Type B pancreatic cell (in vitro differentiated cells): Measurements from ENCODE around the gene CENPE. TPM values are rescaled to one million over a fixed set of nuclear protein-coding genes. Genes with fewer than 3 reads are reported as not detected.

Source experiments
- DNase-seq: peaks from one replicate; pipeline ENCODE4 v3.0.0; 2021; ENCODE audit warnings: mixed read lengths; ENCODE audit not compliant: unreplicated experiment; ENCODE audit errors: extremely low spot score
- H3K27ac Mint-ChIP-seq: 2 replicates; pipeline ENCODE4 v1.8.0; 2021; ENCODE audit warnings: mild to moderate bottlenecking, mixed read lengths
- H3K27me3 Mint-ChIP-seq: 2 replicates; pipeline ENCODE4 v1.8.0; 2021; ENCODE audit warnings: mixed read lengths
- H3K36me3 Mint-ChIP-seq: 2 replicates; pipeline ENCODE4 v1.8.0; 2021; ENCODE audit warnings: mixed read lengths
- H3K4me1 Mint-ChIP-seq: one replicate; pipeline ENCODE4 v1.8.0; 2021; ENCODE audit warnings: mixed read lengths; ENCODE audit not compliant: unreplicated experiment
- H3K4me3 Mint-ChIP-seq: 2 replicates; pipeline ENCODE4 v1.8.0; 2021; ENCODE audit warnings: mild to moderate bottlenecking, mixed read lengths
- H3K9me3 Mint-ChIP-seq: 2 replicates; pipeline ENCODE4 v1.8.0; 2021; ENCODE audit warnings: mixed read lengths
- total RNA-seq: library from RNA; stranded (reverse); gene quantifications from 2 replicates; pipeline ENCODE4 v1.2.1, GENCODE V29; 2021; ENCODE audit warnings: low replicate concordance
- TF ChIP-seq, protein P1 (sequence below): fragments of 200-600 bp; sonication (generic); conservative IDR thresholded peaks from 2 replicates; pipeline ENCODE4 v1.5.0; 2021; ENCODE audit warnings: antibody characterized with exemption, mild to moderate bottlenecking

Gene CENPE
- total RNA-seq, 1 donor from 2014 or later: 46.5 TPM

DNA sequence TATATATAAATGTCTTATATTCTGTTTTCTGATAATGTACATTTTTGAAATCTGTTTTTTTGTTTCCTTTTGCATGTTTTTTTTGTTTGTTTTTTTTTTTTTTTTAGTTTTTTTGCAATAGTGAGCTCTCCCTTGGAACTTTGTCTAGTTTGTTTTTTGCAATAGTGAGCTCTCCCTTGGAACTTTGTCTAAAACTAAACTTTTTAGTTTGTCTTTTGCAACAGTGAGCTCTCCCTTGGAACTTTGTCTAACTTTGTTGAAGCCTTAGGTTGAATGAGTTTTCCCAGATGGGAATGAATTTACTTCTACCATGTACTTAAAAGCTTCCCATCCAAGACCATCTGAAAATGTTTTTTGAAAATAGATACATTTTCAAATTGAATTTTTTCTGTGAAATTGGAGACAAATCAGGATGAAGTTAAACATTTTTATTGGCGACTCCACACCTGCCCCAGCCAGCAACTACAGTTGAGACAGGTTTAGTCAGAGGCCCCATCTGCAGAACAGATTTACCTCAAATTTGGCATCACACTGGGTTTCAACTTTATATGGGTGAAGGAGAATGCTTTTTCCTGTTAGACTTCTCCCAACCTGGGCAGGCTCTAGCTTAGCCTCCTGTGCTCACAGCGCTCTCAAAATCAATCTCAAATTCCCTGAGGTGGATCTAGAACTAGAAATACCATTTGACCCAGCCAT lies 137.5 kb downstream of the CENPE start:
- H3K27me3 Mint-ChIP-seq: no peaks in the 10 kb centered on the region
- no peaks in the 10 kb centered on the region for H3K4me1 Mint-ChIP-seq
- no peak overlapping the region for H3K27ac Mint-ChIP-seq
- no peak for DNase-seq
- no peak overlapping the region for H3K4me3 Mint-ChIP-seq
- TF ChIP-seq, protein P1, sequence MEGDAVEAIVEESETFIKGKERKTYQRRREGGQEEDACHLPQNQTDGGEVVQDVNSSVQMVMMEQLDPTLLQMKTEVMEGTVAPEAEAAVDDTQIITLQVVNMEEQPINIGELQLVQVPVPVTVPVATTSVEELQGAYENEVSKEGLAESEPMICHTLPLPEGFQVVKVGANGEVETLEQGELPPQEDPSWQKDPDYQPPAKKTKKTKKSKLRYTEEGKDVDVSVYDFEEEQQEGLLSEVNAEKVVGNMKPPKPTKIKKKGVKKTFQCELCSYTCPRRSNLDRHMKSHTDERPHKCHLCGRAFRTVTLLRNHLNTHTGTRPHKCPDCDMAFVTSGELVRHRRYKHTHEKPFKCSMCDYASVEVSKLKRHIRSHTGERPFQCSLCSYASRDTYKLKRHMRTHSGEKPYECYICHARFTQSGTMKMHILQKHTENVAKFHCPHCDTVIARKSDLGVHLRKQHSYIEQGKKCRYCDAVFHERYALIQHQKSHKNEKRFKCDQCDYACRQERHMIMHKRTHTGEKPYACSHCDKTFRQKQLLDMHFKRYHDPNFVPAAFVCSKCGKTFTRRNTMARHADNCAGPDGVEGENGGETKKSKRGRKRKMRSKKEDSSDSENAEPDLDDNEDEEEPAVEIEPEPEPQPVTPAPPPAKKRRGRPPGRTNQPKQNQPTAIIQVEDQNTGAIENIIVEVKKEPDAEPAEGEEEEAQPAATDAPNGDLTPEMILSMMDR: no peak
- no peaks in the 10 kb centered on the region for H3K9me3 Mint-ChIP-seq
- no peaks in the 10 kb centered on the region for H3K36me3 Mint-ChIP-seq

Other genes with a start within 250 kb of the CENPE start
- gene SLC9B1, start 178.6 kb downstream of the CENPE start, total RNA-seq: 0.71 and 1.6 TPM in 2 replicates
- 4.0 and 12.9 TPM in 2 replicates for gene SLC9B2, start 121.6 kb downstream of the CENPE start, total RNA-seq
- 52.1 and 72.7 TPM in 2 replicates for gene BDH2, start 98.5 kb downstream of the CENPE start, total RNA-seq